ENCODE measurements around the gene TRIM28. TPM values are rescaled to one million over a fixed set of nuclear protein-coding genes. Genes with fewer than 3 reads are reported as not detected.

TRIM28 gene
- total RNA-seq, 1 donor from 2014 or later = 662 TPM

GRCh38 chr19:58547323-58548312, 3.8 kb downstream of the TRIM28 start:
- Mint-ChIP-seq H3K27me3 (ENCODE audit: low read depth) (peaks cover 2% of the 10 kb centered on the region), H3K4me3 (ENCODE audit: low read depth) (no peak overlapping the region), H3K36me3 (ENCODE audit: low read depth) (peaks cover 75% of the 10 kb centered on the region), H3K9me3 (no peaks in the 10 kb centered on the region), H3K4me1 (ENCODE audit: low read depth) (peaks cover 24% of the 10 kb centered on the region), H3K27ac (no peak overlapping the region)
- intact Hi-C loops (cut with micrococcal nuclease) = no loop called here
- no peak for DNase-seq (ENCODE audit: low spot score)

DNA sequence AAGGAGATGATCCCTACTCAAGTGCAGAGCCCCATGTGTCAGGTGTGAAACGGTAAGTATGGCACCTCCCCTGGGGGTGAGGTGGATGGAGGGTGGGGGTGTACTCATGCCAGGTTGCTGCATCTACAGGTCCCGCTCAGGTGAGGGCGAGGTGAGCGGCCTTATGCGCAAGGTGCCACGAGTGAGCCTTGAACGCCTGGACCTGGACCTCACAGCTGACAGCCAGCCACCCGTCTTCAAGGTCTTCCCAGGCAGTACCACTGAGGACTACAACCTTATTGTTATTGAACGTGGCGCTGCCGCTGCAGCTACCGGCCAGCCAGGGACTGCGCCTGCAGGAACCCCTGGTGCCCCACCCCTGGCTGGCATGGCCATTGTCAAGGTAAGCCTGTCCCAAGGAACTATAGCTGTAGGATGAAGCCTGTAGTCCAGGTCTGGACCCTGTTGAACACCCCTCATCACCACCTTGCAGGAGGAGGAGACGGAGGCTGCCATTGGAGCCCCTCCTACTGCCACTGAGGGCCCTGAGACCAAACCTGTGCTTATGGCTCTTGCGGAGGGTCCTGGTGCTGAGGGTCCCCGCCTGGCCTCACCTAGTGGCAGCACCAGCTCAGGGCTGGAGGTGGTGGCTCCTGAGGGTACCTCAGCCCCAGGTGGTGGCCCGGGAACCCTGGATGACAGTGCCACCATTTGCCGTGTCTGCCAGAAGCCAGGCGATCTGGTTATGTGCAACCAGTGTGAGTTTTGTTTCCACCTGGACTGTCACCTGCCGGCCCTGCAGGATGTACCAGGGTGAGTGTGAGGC, 5.2 kb downstream of the TRIM28 start:
- no peaks in the 10 kb centered on the region for H3K27me3 Mint-ChIP-seq (ENCODE audit: low read depth)
- H3K4me3 Mint-ChIP-seq (ENCODE audit: low read depth) = no peak overlapping the region
- peaks cover 26% of the 10 kb centered on the region for H3K4me1 Mint-ChIP-seq (ENCODE audit: low read depth)
- no peak for DNase-seq (ENCODE audit: low spot score)
- peaks cover 85% of the 10 kb centered on the region for H3K36me3 Mint-ChIP-seq (ENCODE audit: low read depth)
- no peaks in the 10 kb centered on the region for H3K9me3 Mint-ChIP-seq
- intact Hi-C loops (cut with micrococcal nuclease) = no loop called here
- H3K27ac Mint-ChIP-seq = no peak overlapping the region

DNA sequence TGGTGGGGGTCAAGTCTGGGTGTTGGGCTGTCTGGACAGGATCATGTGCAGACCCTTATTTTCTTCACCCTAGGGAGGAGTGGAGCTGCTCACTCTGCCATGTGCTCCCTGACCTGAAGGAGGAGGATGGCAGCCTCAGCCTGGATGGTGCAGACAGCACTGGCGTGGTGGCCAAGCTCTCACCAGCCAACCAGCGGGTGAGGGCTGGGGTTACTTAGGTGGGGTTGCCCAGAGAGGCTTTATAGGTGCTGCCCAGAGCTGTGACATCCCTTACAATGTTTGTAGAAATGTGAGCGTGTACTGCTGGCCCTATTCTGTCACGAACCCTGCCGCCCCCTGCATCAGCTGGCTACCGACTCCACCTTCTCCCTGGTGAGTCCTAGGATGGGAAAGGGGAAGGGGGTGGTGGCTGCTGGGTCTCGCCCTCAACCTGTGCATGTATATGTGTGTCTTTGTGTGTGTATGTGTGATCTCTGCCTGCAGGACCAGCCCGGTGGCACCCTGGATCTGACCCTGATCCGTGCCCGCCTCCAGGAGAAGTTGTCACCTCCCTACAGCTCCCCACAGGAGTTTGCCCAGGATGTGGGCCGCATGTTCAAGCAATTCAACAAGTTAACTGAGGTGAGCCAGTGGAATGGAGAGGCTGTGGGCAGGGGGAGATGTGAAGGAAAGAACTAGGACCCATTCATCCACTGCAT, 5.9 kb downstream of the TRIM28 start:
- no peak for DNase-seq (ENCODE audit: low spot score)
- Mint-ChIP-seq H3K4me3 (ENCODE audit: low read depth) (no peak overlapping the region), H3K4me1 (ENCODE audit: low read depth) (peaks cover 27% of the 10 kb centered on the region), H3K27me3 (ENCODE audit: low read depth) (no peaks in the 10 kb centered on the region), H3K36me3 (ENCODE audit: low read depth) (peaks cover 89% of the 10 kb centered on the region), H3K9me3 (no peaks in the 10 kb centered on the region), H3K27ac (peak overlapping the region; percentile 8)
- intact Hi-C loops (cut with micrococcal nuclease) = no loop called here

GRCh38 chr19:58550362-58551122, 6.7 kb downstream of the TRIM28 start:
- peaks cover 32% of the 10 kb centered on the region for H3K4me1 Mint-ChIP-seq (ENCODE audit: low read depth)
- H3K27me3 Mint-ChIP-seq (ENCODE audit: low read depth) = no peaks in the 10 kb centered on the region
- H3K9me3 Mint-ChIP-seq = no peaks in the 10 kb centered on the region
- H3K36me3 Mint-ChIP-seq (ENCODE audit: low read depth) = peaks cover 90% of the 10 kb centered on the region
- no peak overlapping the region for H3K4me3 Mint-ChIP-seq (ENCODE audit: low read depth)
- peak overlapping the region; percentile 35 for H3K27ac Mint-ChIP-seq
- no peak for DNase-seq (ENCODE audit: low spot score)
- intact Hi-C loops (cut with micrococcal nuclease) = no loop called here

- Mint-ChIP-seq H3K9me3 (no peaks in the 10 kb centered on the region), H3K4me3 (ENCODE audit: low read depth) (no peak overlapping the region), H3K27me3 (ENCODE audit: low read depth) (no peaks in the 10 kb centered on the region), H3K27ac (peak overlapping the region; percentile 35), H3K36me3 (ENCODE audit: low read depth) (peaks cover 90% of the 10 kb centered on the region), H3K4me1 (ENCODE audit: low read depth) (peaks cover 28% of the 10 kb centered on the region)
- DNase-seq (ENCODE audit: low spot score) = no peak
- intact Hi-C loops (cut with micrococcal nuclease) = no loop called here
These were observed 7.2 kb downstream of the TRIM28 start for GRCh38 chr19:58551123-58551497.

DNA sequence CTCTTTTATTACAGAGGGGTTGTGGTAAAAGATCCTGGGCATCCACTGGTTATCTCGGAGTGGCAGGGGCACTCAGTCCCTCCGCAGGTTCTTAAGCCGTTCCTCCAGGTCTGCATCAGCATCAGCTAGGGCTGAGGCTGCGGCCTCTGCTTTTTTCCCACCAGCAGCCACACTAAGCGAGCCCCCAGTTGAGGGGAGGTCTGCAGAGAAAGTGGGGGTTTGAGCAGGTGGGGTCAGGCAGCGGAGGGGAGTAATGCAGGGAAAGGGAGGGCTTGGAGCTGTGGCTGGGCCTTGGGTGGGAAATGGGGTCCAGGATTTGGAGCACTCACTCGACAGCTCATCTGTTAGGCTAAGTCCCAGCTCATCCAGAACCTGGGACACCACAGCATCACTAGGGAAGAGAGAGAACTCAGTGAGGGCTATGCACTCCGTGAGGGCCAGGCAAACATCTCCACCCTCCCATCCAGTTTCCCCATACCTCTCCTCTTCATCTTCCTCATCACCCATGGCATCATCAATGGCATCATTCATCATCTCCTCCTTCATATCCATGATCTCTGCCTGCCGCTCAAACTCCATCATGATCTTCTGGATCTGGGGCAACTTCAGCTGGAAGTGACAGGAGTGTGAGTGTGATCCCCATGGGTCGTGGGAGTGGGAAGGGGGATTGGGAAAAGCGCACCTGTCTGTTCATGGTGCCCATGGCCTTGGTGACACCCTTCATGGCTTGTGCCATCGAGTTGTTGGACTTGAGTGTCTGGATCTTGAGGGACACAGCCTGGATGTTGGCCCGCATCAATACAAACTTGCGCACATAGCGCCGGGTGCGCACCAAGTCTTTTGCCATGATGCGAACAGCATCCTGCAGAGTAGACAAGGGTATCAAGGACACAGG, 8.0 kb downstream of the TRIM28 start:
- H3K4me3 Mint-ChIP-seq (ENCODE audit: low read depth) = no peak overlapping the region
- no peaks in the 10 kb centered on the region for H3K9me3 Mint-ChIP-seq
- no peaks in the 10 kb centered on the region for H3K27me3 Mint-ChIP-seq (ENCODE audit: low read depth)
- peaks cover 90% of the 10 kb centered on the region for H3K36me3 Mint-ChIP-seq (ENCODE audit: low read depth)
- intact Hi-C loops (cut with micrococcal nuclease) = no loop called here
- H3K4me1 Mint-ChIP-seq (ENCODE audit: low read depth) = peaks cover 28% of the 10 kb centered on the region
- no peak for DNase-seq (ENCODE audit: low spot score)
- H3K27ac Mint-ChIP-seq = no peak overlapping the region

GRCh38 chr19:58552655-58553054, 8.8 kb downstream of the TRIM28 start:
- DNase-seq (ENCODE audit: low spot score) = no peak
- intact Hi-C loops (cut with micrococcal nuclease) = no loop called here
- Mint-ChIP-seq H3K4me1 (ENCODE audit: low read depth) (peaks cover 32% of the 10 kb centered on the region), H3K27me3 (ENCODE audit: low read depth) (no peaks in the 10 kb centered on the region), H3K27ac (peak overlapping the region; percentile 54), H3K9me3 (no peaks in the 10 kb centered on the region), H3K36me3 (ENCODE audit: low read depth) (peaks cover 92% of the 10 kb centered on the region), H3K4me3 (ENCODE audit: low read depth) (no peak overlapping the region)

DNA sequence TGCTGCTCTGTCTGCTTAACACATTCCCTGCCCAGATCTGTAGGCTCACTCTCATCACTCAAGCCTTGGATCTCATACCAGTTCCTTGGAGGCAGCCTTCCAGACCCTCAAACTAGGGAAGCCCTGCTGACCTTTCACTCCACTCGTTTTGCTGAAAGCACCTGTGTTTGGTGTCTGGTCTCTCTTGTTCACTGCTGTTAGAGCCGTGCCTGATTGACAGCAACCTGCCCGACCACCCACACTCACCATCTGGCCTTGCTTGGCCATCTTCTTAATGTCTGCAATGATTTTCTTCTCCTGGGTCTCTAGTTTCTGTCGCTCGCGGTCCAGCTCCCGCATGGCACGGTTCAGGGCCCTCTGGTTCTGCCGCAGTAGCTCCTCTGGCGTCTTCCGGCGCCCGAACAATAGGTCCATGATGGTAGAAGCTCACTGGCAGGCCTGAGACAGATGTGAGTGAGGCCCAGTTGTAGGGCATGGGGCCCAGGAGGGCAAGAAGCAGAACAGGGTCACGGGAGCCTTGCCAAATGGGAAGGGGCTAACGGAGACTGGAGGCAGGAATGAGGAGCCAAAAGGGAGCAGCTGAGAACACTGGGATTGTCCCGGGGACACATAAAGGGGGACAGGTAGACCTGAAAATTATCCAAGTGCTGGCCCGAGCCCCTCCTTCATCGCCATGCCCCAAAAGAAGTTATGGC, 10.1 kb downstream of the TRIM28 start:
- H3K27ac Mint-ChIP-seq = peak overlapping the region; percentile 91
- no peaks in the 10 kb centered on the region for H3K9me3 Mint-ChIP-seq
- H3K4me1 Mint-ChIP-seq (ENCODE audit: low read depth) = peaks cover 28% of the 10 kb centered on the region
- H3K4me3 Mint-ChIP-seq (ENCODE audit: low read depth) = peak overlapping the region; percentile 92
- H3K27me3 Mint-ChIP-seq (ENCODE audit: low read depth) = no peaks in the 10 kb centered on the region
- no peak for DNase-seq (ENCODE audit: low spot score)
- intact Hi-C loops (cut with micrococcal nuclease) = loop anchor here (2.0 kb wide), 1 partner anchor 35 kb away; the partner anchor contains the start of gene ZBTB45
- H3K36me3 Mint-ChIP-seq (ENCODE audit: low read depth) = peaks cover 88% of the 10 kb centered on the region

DNA sequence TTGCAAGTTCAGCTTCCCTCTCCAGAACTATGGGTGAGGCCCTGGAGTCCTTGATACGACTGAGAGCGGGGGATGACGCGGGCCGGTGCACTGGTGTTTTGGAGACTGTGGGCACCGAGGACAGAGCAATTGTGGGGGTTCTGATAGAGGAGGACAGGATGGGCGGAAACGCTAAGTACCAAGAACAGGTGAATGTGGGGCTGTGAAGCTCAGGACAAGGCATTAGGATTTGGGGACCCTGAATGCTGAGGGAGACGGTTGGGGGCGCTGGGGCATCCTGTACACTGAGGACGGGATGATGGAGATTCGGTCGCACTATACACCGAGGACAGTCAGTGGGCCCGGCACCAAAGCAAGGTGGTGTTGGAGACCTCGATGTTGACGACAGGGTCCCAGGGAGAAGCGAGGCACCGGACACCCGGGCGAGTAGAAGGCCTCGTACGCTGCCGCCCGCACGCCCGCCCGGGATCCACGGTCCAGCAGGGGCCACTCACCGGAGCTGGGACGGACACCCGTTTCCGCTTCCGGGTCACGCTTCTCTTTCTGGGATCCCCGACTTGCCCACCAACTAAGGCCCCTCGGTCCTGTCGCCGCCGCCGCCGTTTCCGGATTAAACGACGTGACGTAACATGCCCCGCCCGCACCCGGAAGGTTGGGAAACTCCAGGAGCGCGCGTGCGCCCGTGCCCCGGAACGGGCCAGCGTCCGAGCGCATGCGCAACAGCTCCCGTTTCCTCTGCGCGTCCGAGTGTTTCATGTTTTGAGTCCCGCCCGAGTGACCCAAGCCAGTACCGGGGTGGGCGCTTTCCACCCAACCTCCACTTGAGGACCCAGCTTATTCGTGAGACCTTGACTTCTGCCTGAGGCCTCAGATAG, 10.9 kb downstream of the TRIM28 start, which contains the start of gene CHMP2A:
Gene CHMP2A (minus strand): TSS at position 612 of the 875 bp plus-strand sequence. CDS start 893 bp downstream, outside the sequence.
- peak within 1 kb of the TSS; percentile 94 for H3K4me3 Mint-ChIP-seq (ENCODE audit: low read depth)
- no peaks in the 10 kb centered on the region for H3K27me3 Mint-ChIP-seq (ENCODE audit: low read depth)
- H3K9me3 Mint-ChIP-seq = no peaks in the 10 kb centered on the region
- peak; percentile 96 for DNase-seq (ENCODE audit: low spot score)
- H3K36me3 Mint-ChIP-seq (ENCODE audit: low read depth) = peaks cover 82% of the 10 kb centered on the region
- peaks cover 31% of the 10 kb centered on the region for H3K4me1 Mint-ChIP-seq (ENCODE audit: low read depth)
- H3K27ac Mint-ChIP-seq = peak within 1 kb of the TSS; percentile 91
- intact Hi-C loops (cut with micrococcal nuclease) = loop anchor here (1.0 to 2.0 kb wide), 2 partner anchors 10 to 36 kb away; partner anchors contain the start of genes TRIM28 and ZBTB45

GRCh38 chr19:58555369-58555885, 11.6 kb downstream of the TRIM28 start:
- H3K4me1 Mint-ChIP-seq (ENCODE audit: low read depth) = peaks cover 36% of the 10 kb centered on the region
- peak overlapping the region; percentile 92 for H3K4me3 Mint-ChIP-seq (ENCODE audit: low read depth)
- intact Hi-C loops (cut with micrococcal nuclease) = loop anchor here (1.0 to 2.0 kb wide), 2 partner anchors 11 to 37 kb away; partner anchors contain the start of genes TRIM28 and ZBTB45
- peak overlapping the region; percentile 91 for H3K27ac Mint-ChIP-seq
- no peaks in the 10 kb centered on the region for H3K27me3 Mint-ChIP-seq (ENCODE audit: low read depth)
- DNase-seq (ENCODE audit: low spot score) = no peak
- H3K36me3 Mint-ChIP-seq (ENCODE audit: low read depth) = peaks cover 77% of the 10 kb centered on the region
- no peaks in the 10 kb centered on the region for H3K9me3 Mint-ChIP-seq

Measured in activated T-helper 2 cell treated with anti-CD3 and anti-CD28 coated beads, Interferon-gamma antibody, Interleukin-2, Interleukin-4, amounts not matched to agents 10 μg/mL and 5 μg/mL and 100 μg/mL, durations not matched to agents 14 hours and 24 hours and 36 hours (primary cell).